ENCODE results near the gene L3MBTL4. TPM values are rescaled to one million over a fixed set of nuclear protein-coding genes. Genes with fewer than 3 reads are reported as not detected.
A peak's percentile ranks its signal among the peaks of the same experiment; 100 is the strongest.

Gene L3MBTL4
- total RNA-seq, 1 donor from 2014 or later, result 14.9 TPM

DNA sequence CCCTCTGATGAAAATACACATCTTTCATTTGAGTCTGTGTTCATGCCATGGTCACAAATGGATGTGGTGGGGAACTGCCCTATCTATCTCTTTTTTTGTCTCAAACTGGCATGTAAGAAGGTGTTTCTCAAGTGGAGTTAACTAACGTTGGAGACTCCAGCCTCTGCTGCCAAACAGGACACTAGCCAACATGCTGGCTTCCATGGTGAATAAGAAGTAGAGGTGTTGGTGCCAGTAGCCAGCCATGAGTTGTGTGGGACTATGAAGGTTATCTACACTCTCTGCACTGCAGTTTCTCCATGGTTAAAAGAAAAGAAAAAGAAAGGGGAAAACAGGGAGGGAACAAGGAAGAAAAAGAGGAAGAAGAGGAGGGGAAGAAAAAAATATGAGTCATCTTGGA lies 370.4 kb downstream of the L3MBTL4 start:
- no peak for DNase-seq (ENCODE audit: low spot score)

- DNase-seq (ENCODE audit: low spot score), result no peak
These were observed 375.7 kb downstream of the L3MBTL4 start for GRCh38 chr18:6039055-6039454.

- DNase-seq (ENCODE audit: low spot score), result no peak
These were observed 383.3 kb downstream of the L3MBTL4 start for GRCh38 chr18:6031442-6031841.

DNA sequence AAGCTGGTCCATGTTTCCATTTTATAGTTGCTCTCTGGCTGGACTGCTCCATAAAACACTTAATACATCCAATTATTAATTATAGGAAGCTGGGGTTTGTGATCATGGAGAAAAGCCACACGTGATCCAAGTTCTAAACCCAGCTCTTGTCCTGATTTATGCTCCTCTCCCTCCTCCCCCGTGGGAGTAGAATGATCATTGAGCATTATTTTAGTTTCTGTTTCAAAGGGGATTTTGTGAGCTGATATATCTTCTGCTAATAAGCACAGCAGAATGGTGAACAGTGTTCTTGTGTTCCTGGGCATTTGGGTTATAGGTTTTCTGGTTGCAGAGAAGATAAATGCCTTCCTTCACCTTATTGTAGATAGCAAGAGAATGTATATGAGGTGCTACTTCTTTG lies 383.7 kb downstream of the L3MBTL4 start:
- DNase-seq (ENCODE audit: low spot score), result no peak

DNA sequence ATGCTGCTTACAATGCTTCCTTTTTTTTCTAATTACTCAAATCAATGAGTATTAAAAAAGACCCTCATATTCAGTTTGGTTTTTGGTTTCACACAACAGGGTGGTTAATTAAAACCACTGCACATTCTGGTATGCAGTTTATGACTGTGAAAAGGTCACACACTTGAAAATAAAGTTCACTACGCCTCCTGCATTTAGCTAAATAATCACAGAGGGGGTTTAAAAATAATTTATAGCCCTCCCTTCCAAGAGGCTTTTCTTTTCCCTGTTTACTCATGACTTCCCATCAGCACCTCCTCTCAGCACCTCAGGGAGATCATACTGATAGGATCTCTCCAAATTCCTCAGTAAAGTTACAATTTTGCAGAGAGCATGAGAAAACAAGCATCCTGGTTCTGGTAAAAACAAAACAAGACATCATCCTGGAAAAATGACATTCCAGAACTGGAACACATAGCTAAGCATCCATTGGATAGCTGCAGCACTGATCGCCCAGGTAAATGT lies 389.9 kb downstream of the L3MBTL4 start:
- DNase-seq (ENCODE audit: low spot score), result no peak

GRCh38 chr18:6023551-6023950 lies 391.2 kb downstream of the L3MBTL4 start:
- no peak for DNase-seq (ENCODE audit: low spot score)

DNA sequence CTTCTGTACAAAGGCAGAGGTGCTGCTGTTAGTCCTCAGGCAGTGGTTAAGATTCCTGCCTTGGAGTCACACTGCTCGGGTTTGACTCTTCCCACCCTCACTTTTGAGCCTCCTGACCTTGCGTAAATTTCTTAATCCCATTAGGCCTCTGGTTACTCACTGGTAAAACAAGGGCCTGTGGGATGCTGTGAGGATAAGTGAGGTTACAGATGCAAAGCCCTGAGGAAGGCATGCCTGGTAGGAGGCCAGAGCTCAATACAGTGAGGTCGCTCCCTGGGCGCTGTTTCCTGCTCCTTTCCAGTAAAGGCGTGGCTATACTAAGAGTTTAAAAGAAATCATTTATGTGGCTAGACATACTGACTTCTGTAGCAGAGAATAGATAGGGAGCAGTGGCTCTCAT lies 391.9 kb downstream of the L3MBTL4 start:
- peak; percentile 83 for DNase-seq (ENCODE audit: low spot score)

GRCh38 chr18:6022074-6022444 lies 392.7 kb downstream of the L3MBTL4 start:
- DNase-seq (ENCODE audit: low spot score), result no peak

- DNase-seq (ENCODE audit: low spot score), result no peak
These were observed 393.2 kb downstream of the L3MBTL4 start for GRCh38 chr18:6021306-6022073.

GRCh38 chr18:6018671-6019070 lies 396.0 kb downstream of the L3MBTL4 start:
- no peak for DNase-seq (ENCODE audit: low spot score)

- DNase-seq (ENCODE audit: low spot score), result no peak
These were observed 397.5 kb downstream of the L3MBTL4 start for GRCh38 chr18:6017171-6017570.

DNA sequence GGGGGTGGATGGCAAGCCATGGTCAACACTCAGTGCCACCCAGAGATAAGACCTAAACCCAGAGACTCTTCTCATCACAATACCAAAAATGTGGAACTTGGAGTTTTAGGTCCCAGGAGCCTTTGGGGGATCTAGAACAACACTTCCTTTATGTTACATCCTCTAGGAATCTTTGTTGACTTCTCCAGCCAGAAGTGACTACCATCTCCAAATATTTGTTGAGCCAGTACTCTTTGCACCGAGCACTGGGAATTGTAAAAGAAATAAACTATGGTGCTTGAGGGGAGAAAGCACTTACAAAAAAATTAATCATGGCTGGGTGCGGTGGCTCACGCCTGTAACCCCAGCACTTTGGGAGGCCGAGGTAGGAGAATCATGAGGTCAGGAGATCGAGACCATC lies 399.3 kb downstream of the L3MBTL4 start:
- no peak for DNase-seq (ENCODE audit: low spot score)

- DNase-seq (ENCODE audit: low spot score), result no peak
These were observed 401.4 kb downstream of the L3MBTL4 start for GRCh38 chr18:6013171-6013810.

GRCh38 chr18:6010921-6011320 lies 403.8 kb downstream of the L3MBTL4 start:
- DNase-seq (ENCODE audit: low spot score), result no peak

GRCh38 chr18:6010284-6010683 lies 404.4 kb downstream of the L3MBTL4 start:
- DNase-seq (ENCODE audit: low spot score), result peak; percentile 48

DNA sequence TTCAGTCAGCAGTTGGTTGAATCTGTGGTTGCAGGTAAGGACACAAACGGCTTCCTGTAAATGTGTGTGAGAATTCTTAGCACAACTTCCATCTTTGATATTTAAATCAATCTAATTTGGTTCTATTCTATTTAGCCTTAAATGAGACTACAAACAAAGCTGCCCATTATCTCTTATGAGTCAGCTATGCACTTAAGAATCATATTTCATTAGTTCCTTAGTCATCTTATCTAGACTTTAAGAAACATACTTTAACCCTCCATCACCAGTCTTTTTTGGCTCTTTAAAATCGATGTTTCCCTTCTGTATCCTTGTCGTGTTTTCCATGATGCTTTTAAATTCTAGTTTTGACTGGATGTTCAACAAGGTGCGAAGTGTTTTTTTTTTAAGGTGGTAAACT lies 405.0 kb downstream of the L3MBTL4 start:
- no peak for DNase-seq (ENCODE audit: low spot score)

- no peak for DNase-seq (ENCODE audit: low spot score)
These were observed 410.0 kb downstream of the L3MBTL4 start for GRCh38 chr18:6004683-6005082.

- DNase-seq (ENCODE audit: low spot score), result no peak
These were observed 410.6 kb downstream of the L3MBTL4 start for GRCh38 chr18:6004119-6004518.

- DNase-seq (ENCODE audit: low spot score), result no peak
These were observed 412.8 kb downstream of the L3MBTL4 start for GRCh38 chr18:6001867-6002266.

DNA sequence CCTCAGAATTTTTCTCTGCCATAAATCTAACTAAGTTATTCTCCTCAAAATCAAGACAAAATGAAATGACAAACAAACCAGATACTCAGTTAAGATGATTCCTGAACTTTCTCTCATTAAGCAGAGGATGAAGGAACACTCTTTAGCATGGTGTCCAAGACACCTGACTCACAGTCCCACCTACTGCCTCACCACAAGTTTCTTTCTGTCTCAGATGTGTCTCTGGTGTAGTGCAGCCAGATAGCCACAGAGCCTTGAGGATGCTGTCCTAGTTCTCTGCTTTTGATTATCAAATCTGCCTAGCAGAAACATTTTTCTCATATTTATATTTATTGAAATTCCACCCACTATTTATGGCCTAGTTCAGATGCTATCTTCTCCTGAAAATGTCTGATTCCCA lies 415.8 kb downstream of the L3MBTL4 start:
- DNase-seq (ENCODE audit: low spot score), result no peak

GRCh38 chr18:5998166-5998881 lies 416.4 kb downstream of the L3MBTL4 start:
- DNase-seq (ENCODE audit: low spot score), result no peak

GRCh38 chr18:5997361-5997760 lies 417.4 kb downstream of the L3MBTL4 start:
- no peak for DNase-seq (ENCODE audit: low spot score)

DNA sequence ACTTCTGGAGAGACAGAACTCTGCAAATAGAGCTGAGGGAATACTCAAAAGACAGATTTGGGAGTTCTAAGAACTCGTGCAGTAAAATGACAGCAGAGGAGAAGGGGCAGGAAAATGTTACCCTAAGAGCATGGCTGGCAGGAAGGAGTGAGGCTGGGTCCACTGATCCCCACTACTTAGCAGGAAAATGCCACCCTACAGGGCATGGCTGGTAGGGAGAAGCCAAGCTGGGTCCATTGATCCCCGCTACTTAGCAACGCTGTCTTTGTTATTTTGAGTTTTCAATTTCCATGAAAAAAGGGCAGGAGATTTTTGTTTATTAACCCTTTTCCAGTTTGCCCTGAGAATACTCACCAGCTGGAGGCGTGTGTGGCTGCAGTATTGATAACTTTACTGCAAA lies 419.1 kb downstream of the L3MBTL4 start:
- no peak for DNase-seq (ENCODE audit: low spot score)

All from umbilical cord (tissue), 2 donors.